H1 (cell line): ENCODE measurements around the gene NDUFS5. TPM values are rescaled to one million over a fixed set of nuclear protein-coding genes. Genes with fewer than 3 reads are reported as not detected.

Source experiments
- CTCF ChIA-PET: fragments of 300-600 bp; sonication (Branson Sonifier 250); formaldehyde crosslinking; loops from one replicate; lab custom pipeline; 2021; ENCODE audit not compliant: partially characterized antibody; lab: Charles Lee
- POLR2A ChIA-PET: fragments of 300-600 bp; sonication (Branson Sonifier 250); formaldehyde crosslinking; loops from one replicate; lab custom pipeline; 2021; ENCODE audit warnings: inconsistent platforms; ENCODE audit not compliant: partially characterized antibody; lab: Charles Lee
- DNase-seq, 2 experiments: peaks; one replicate each; pipeline versions ENCODE4 v3.0.0 to v3.0.0-alpha.2; 2010 to 2022; ENCODE audit warnings: low spot score in 2 of 2, low read depth in 1 of 2, mixed read lengths in 1 of 2
- FAIRE-seq: peaks from 2 replicates; lab custom pipeline; 2011; peaks lifted over from hg19 to GRCh38; lab: Jason Lieb, UNC
- H2AFZ ChIP-seq: 2 replicates; pipeline ENCODE4 v1.8.1; 2012; ENCODE audit warnings: low read length, inconsistent platforms
- H2AK5ac ChIP-seq: 2 replicates; pipeline ENCODE4 v1.6.1; 2013; ENCODE audit warnings: low read depth, low read length
- H2BK120ac ChIP-seq: replicated peaks from 2 replicates; pipeline ENCODE3; 2013; ENCODE audit warnings: low read depth, low read length, inconsistent platforms
- H2BK12ac ChIP-seq: 2 replicates; pipeline ENCODE4 v1.6.1; 2013; ENCODE audit warnings: low read depth, low read length
- H2BK15ac ChIP-seq: 2 replicates; pipeline ENCODE4 v1.6.1; 2013; ENCODE audit warnings: low read length
- H2BK20ac ChIP-seq: 2 replicates; pipeline ENCODE4 v1.6.1; 2013; ENCODE audit warnings: low read length
- H2BK5ac ChIP-seq: 2 replicates; pipeline ENCODE4 v1.6.1; 2013; ENCODE audit warnings: low read depth, low read length
- H3K14ac ChIP-seq: 2 replicates; pipeline ENCODE4 v1.6.1; 2013; ENCODE audit warnings: inconsistent platforms; ENCODE audit not compliant: insufficient read length
- H3K18ac ChIP-seq: 2 replicates; pipeline ENCODE4 v1.6.1; 2013; ENCODE audit warnings: low read length; ENCODE audit errors: extremely low read depth
- H3K23ac ChIP-seq: 2 replicates; pipeline ENCODE4 v1.6.1; 2013; ENCODE audit warnings: inconsistent platforms; ENCODE audit not compliant: insufficient read length
- H3K23me2 ChIP-seq: 2 replicates; pipeline ENCODE4 v1.6.1; 2013; ENCODE audit warnings: low read depth, low read length
- H3K27ac ChIP-seq: 2 replicates; pipeline ENCODE4 v1.6.1; 2011; ENCODE audit warnings: low read depth, low read length, inconsistent platforms
- H3K27me3 ChIP-seq, 4 experiments: replicated peaks in 1 of 4; 1 replicate in 1 of 4; 2 replicates in 3 of 4; pipeline versions ENCODE4 v1.6.1 to v1.8.1; 2011 to 2013; ENCODE audit warnings: low read length in 3 of 4, mild to moderate bottlenecking in 3 of 4, inconsistent platforms in 2 of 4, mixed read lengths in 2 of 4, moderate library complexity in 1 of 4; ENCODE audit not compliant: control insufficient read depth in 3 of 4, insufficient read depth in 3 of 4; ENCODE audit errors: extremely low read depth in 1 of 4
- H3K36me3 ChIP-seq, 4 experiments: 2 replicates each; pipeline versions ENCODE4 v1.6.1 to v1.8.1; 2011 to 2013; ENCODE audit warnings: mild to moderate bottlenecking in 4 of 4, low read length in 3 of 4, moderate library complexity in 2 of 4, control low read depth in 1 of 4, inconsistent platforms in 1 of 4; ENCODE audit not compliant: insufficient read depth in 4 of 4, control insufficient read depth in 2 of 4
- H3K4ac ChIP-seq: replicated peaks from 2 replicates; pipeline ENCODE3; 2013; ENCODE audit warnings: low read length, low read depth, mixed read lengths, inconsistent platforms; ENCODE audit not compliant: insufficient read length
- H3K4me1 ChIP-seq, 4 experiments: replicated peaks in 1 of 4; 1 replicate in 1 of 4; 2 replicates in 3 of 4; pipeline versions ENCODE4 v1.6.1 to v1.8.1; 2011 to 2013; ENCODE audit warnings: low read length in 3 of 4, inconsistent platforms in 2 of 4, mixed read lengths in 1 of 4; ENCODE audit not compliant: insufficient read depth in 4 of 4, control insufficient read depth in 3 of 4
- H3K4me2 ChIP-seq, 2 experiments: 2 replicates each; pipeline versions ENCODE4 v1.6.1 to v1.8.1; 2011 to 2013; ENCODE audit warnings: low read depth in 2 of 2, low read length in 2 of 2, control low read depth in 1 of 2, inconsistent platforms in 1 of 2, mild to moderate bottlenecking in 1 of 2; ENCODE audit not compliant: insufficient read depth in 1 of 2
- H3K4me3 ChIP-seq, 4 experiments: fragments of 200-600, 300-600 bp in 1 of 4; sonication (generic), shearing (Covaris generic), sonication (Bioruptor Twin) in 1 of 4; 2 replicates each; pipeline versions ENCODE4 v1.5.1 to v1.8.1; 2011 to 2016; ENCODE audit warnings: low read length in 4 of 4, low read depth in 3 of 4, control low read depth in 2 of 4, inconsistent platforms in 2 of 4, mild to moderate bottlenecking in 2 of 4, mixed read lengths in 1 of 4, moderate library complexity in 1 of 4; ENCODE audit not compliant: insufficient read depth in 2 of 4; ENCODE audit errors: extremely low read depth in 1 of 4
- H3K56ac ChIP-seq: replicated peaks from 2 replicates; pipeline ENCODE3; 2013; ENCODE audit warnings: low read depth, mild to moderate bottlenecking, mixed read lengths, low read length, inconsistent platforms; ENCODE audit not compliant: insufficient read length
- H3K79me1 ChIP-seq: 2 replicates; pipeline ENCODE4 v1.6.1; 2013; ENCODE audit warnings: low read depth, low read length, control low read depth
- H3K79me2 ChIP-seq, 2 experiments: 2 replicates each; pipeline versions ENCODE4 v1.6.1 to v1.8.1; 2012 to 2013; ENCODE audit warnings: low read length in 2 of 2, mild to moderate bottlenecking in 2 of 2, inconsistent platforms in 1 of 2; ENCODE audit not compliant: insufficient read depth in 2 of 2, control insufficient read depth in 1 of 2
- H3K9ac ChIP-seq, 4 experiments: replicated peaks in 1 of 4; 1 replicate in 1 of 4; 2 replicates in 3 of 4; pipeline versions ENCODE4 v1.6.1 to v1.8.1; 2011 to 2013; ENCODE audit warnings: low read depth in 3 of 4, low read length in 3 of 4, control low read depth in 2 of 4, mild to moderate bottlenecking in 2 of 4, moderate library complexity in 2 of 4, inconsistent platforms in 1 of 4; ENCODE audit errors: extremely low read depth in 1 of 4
- H3K9me3 ChIP-seq, 2 experiments: 2 replicates each; pipeline versions ENCODE4 v1.6.1 to v1.8.1; 2012 to 2013; ENCODE audit warnings: mild to moderate bottlenecking in 2 of 2, moderate library complexity in 2 of 2, control low read depth in 1 of 2, inconsistent platforms in 1 of 2, low read depth in 1 of 2, low read length in 1 of 2, mixed read lengths in 1 of 2; ENCODE audit not compliant: insufficient read depth in 2 of 2
- H4K20me1 ChIP-seq, 2 experiments: replicated peaks in 1 of 2; 2 replicates each; pipeline versions ENCODE3 to v1.8.1; 2011 to 2013; ENCODE audit warnings: inconsistent platforms in 2 of 2, low read length in 2 of 2, mild to moderate bottlenecking in 1 of 2; ENCODE audit not compliant: insufficient read depth in 2 of 2, control insufficient read depth in 1 of 2
- H4K5ac ChIP-seq: 2 replicates; pipeline ENCODE4 v1.6.1; 2013; ENCODE audit warnings: low read length, low read depth, mixed read lengths, inconsistent platforms; ENCODE audit not compliant: insufficient read length
- H4K8ac ChIP-seq: 2 replicates; pipeline ENCODE4 v1.8.0; 2013; ENCODE audit warnings: mild to moderate bottlenecking, moderate library complexity, low read length, inconsistent platforms; ENCODE audit not compliant: insufficient read depth; ENCODE audit errors: extremely low read depth
- H4K91ac ChIP-seq: replicated peaks from 2 replicates; pipeline ENCODE3; 2013; ENCODE audit warnings: low read length, mixed read lengths, inconsistent platforms; ENCODE audit not compliant: insufficient read length
- ASH2L ChIP-seq: fragments of 200-600, 300-600 bp; sonication (generic); IDR thresholded peaks from one replicate; pipeline ENCODE4 v1.7.1; 2017; ENCODE audit warnings: low read length
- CBX8 ChIP-seq: fragments of 300-800, 300-1000 bp; sonication (generic); IDR thresholded peaks from 2 replicates; pipeline ENCODE4 v1.7.1; 2016; ENCODE audit warnings: low read depth, low read length, borderline replicate concordance
- CHD2 ChIP-seq: IDR thresholded peaks from 2 replicates; pipeline ENCODE4 v1.6.1; 2012; ENCODE audit warnings: low read length, improper control_type of control experiment
- GTF2F1 ChIP-seq: IDR thresholded peaks from 2 replicates; pipeline ENCODE4 v1.6.1; 2012; ENCODE audit warnings: low read depth, low read length, improper control_type of control experiment, borderline replicate concordance
- POLR2A ChIP-seq, 2 experiments: IDR thresholded peaks; 1 replicate in 1 of 2; 2 replicates in 1 of 2; pipeline ENCODE4 v1.6.1; 2011; ENCODE audit warnings: low read depth in 2 of 2, low read length in 2 of 2, mild to moderate bottlenecking in 2 of 2; ENCODE audit errors: control extremely low read depth in 1 of 2
- SAP30 ChIP-seq: fragments of 300-600 bp; sonication (generic); IDR thresholded peaks from 2 replicates; pipeline ENCODE4 v1.7.1; 2012; ENCODE audit warnings: low read length, moderate library complexity, mild to moderate bottlenecking, inconsistent platforms; ENCODE audit not compliant: insufficient read depth, insufficient replicate concordance
- SIN3A ChIP-seq, 2 experiments: IDR thresholded peaks in 1 of 2; conservative IDR thresholded peaks in 1 of 2; 2 replicates each; pipeline ENCODE4 v1.6.1; 2011 to 2012; ENCODE audit warnings: low read length in 2 of 2, improper control_type of control experiment in 1 of 2, low read depth in 1 of 2, mild to moderate bottlenecking in 1 of 2
- SP2 ChIP-seq: IDR thresholded peaks from 2 replicates; pipeline ENCODE4 v1.6.1; 2012; ENCODE audit warnings: mild to moderate bottlenecking, low read length, inconsistent platforms
- SP4 ChIP-seq: IDR thresholded peaks from 2 replicates; pipeline ENCODE4 v1.6.1; 2012; ENCODE audit warnings: low read length, inconsistent platforms
- ZNF274 ChIP-seq: IDR thresholded peaks from 2 replicates; pipeline ENCODE4 v1.7.0; 2012; ENCODE audit warnings: low read length, borderline replicate concordance; ENCODE audit errors: extremely low read depth
- WGBS, 2 experiments: shearing (Covaris generic) in 1 of 2; methylation state at CpG; one replicate each; pipeline versions ENCODE4 v1.1.6 to v1.1.7; 2013 to 2015; ENCODE audit warnings: low lambda C conversion rate in 2 of 2, mixed read lengths in 2 of 2, inconsistent platforms in 1 of 2, low coverage in 1 of 2, missing lambda C conversion rate in 1 of 2; ENCODE audit not compliant: insufficient replicate concordance in 2 of 2, insufficient coverage in 1 of 2, insufficient read length in 1 of 2; ENCODE audit errors: extremely low coverage in 1 of 2, missing lambda C conversion rate in 1 of 2; 5-methylcytosine and 5-hydroxymethylcytosine counted together
- polyA plus RNA-seq, 7 experiments: library from polyadenylated mRNA; depleted of rRNA in 3 of 7; stranded (reverse) in 5 of 7; unstranded in 2 of 7; fragments of >200 nt in 5 of 7; fragments of 200-250 nt in 2 of 7; gene quantifications; 1 replicate in 5 of 7; 2 replicates in 1 of 7; 4 replicates in 1 of 7; pipeline versions ENCODE4 v1.2.1 to v1.2.3, GENCODE V29; 2011 to 2013; ENCODE audit warnings: missing spikeins in 2 of 7, mixed read lengths in 2 of 7
- total RNA-seq: library from RNA; stranded (reverse); fragmentation: NEBNext Ultra II Directional; extraction: Animal tissue kit (Norgen Biotek cat#: 25700); gene quantifications from 2 replicates; pipeline ENCODE4 v1.2.1, GENCODE V29; 2021
- TF ChIP-seq, protein P1 (sequence below): IDR thresholded peaks from 2 replicates; pipeline ENCODE4 v1.6.1; 2012; ENCODE audit warnings: inconsistent platforms

Gene NDUFS5
- total and polyA plus RNA-seq, 2 of the 8 experiments (the other 6 are each of a cell fraction or from before 2014, with no cell fraction given): 435 to 835 TPM

DNA sequence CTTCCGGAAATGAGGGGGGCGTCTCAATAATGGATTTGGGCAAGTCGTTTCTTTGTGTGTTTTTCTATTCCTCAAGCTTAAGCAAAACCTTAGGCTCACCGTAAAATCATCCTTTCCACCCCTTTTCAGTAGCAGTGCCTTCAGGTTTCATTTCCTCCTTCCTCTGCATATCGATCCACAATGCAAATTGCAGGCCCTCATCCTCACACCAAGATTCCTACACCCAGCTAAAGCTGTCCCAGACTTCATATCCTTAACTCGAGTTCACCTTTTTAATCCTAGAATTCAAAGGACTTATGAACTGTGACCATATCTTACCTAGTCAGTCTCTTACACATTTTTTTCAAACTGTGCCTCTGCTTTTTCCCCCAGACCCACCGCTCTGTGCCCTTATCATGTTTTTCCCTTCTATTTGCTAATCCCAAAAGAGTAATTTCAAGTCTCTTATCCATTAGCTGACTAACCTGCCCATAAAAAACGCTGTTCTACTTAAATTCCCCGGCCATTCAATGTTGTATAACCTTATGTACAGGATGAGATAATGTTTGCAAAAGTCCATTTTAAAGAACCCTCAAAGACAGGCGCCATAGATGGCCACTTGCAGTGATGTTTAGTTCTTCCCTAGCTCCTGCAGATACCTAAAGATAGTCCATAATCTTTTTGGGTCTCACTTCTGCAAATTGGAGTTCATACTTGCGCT lies 33.6 kb upstream of the NDUFS5 start:
- H3K56ac ChIP-seq: peak overlapping the region; percentile 34
- H2BK5ac ChIP-seq: peak overlapping the region; percentile 66
- H2BK15ac ChIP-seq: no peak overlapping the region
- H3K9me3 ChIP-seq: no peaks in the 10 kb centered on the region
- peak overlapping the region; percentile 16 for H3K4ac ChIP-seq
- H3K36me3 ChIP-seq: peaks cover 2 to 56% (median 22%) of the 10 kb centered on the region in 4 experiments; a peak in 5 of 8 replicates
- H3K4me3 ChIP-seq: peak overlapping the region; percentile 83 to 100 (median 92)
- no peak for DNase-seq
- H2BK12ac ChIP-seq: no peak overlapping the region
- H3K79me1 ChIP-seq: no peaks in the 10 kb centered on the region; the same call in 1 of the 2 replicates
- H2BK120ac ChIP-seq: no peak overlapping the region
- WGBS, 2 experiments: 16% methylated on average over 11 of the region's 11 CpGs; no CpG with 5 or more reads in 1 of the 2 experiments
- no peak overlapping the region for H2BK20ac ChIP-seq
- H2AK5ac ChIP-seq: no peak overlapping the region
- H2AFZ ChIP-seq: no peak overlapping the region
- no peak overlapping the region for H4K91ac ChIP-seq
- peak overlapping the region; percentile 78 to 98 for H3K4me2 ChIP-seq
- ChIA-PET CTCF (no interaction called here), POLR2A (interaction anchor here (0.7 to 9.1 kb wide), 17 partner anchors 10 to 996 kb away, joined by 3 to 60 read pairs (median 5); partner anchors contain the start of genes NDUFS5 and RRAGC)
- H4K20me1 ChIP-seq: peaks cover 20 to 30% of the 10 kb centered on the region in 2 experiments
- H3K27ac ChIP-seq: peak overlapping the region; percentile 31; the same call in 1 of the 2 replicates
- H4K8ac ChIP-seq: no peak overlapping the region
- H4K5ac ChIP-seq: peak overlapping the region; percentile 67
- peaks cover 0 to 22% (median 9%) of the 10 kb centered on the region in 4 experiments; a peak in 6 of 7 replicates for H3K4me1 ChIP-seq
- no peak overlapping the region for H3K23ac ChIP-seq
- no peak for FAIRE-seq
- H3K79me2 ChIP-seq: peaks cover 48 to 64% of the 10 kb centered on the region in 2 experiments
- TF ChIP-seq SP2 (no peak), CHD2 (no peak), SP4 (no peak), ZNF274 (no peak), SAP30 (peak; percentile 54), POLR2A (IDR thresholded peaks at IDR 0.05; ENCODE audit: control extremely low read depth in 1 of 2, low read depth in 2 of 2, low read length in 2 of 2) (peak in 1 of 2 experiments; percentile 50; a peak in 1 of 3 replicates), SIN3A (conservative IDR thresholded peaks at IDR 0.05 in 1 of 2, IDR thresholded peaks at IDR 0.05 in 1 of 2; ENCODE audit: low read depth in 1 of 2, low read length in 2 of 2) (0 out of 4 replicates have a peak, but pooled peaks of 1 of the 2 experiments have one; percentile 32), GTF2F1 (no peak), ASH2L (no peak), CBX8 (no peak)
- TF ChIP-seq, protein P1, sequence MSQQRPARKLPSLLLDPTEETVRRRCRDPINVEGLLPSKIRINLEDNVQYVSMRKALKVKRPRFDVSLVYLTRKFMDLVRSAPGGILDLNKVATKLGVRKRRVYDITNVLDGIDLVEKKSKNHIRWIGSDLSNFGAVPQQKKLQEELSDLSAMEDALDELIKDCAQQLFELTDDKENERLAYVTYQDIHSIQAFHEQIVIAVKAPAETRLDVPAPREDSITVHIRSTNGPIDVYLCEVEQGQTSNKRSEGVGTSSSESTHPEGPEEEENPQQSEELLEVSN: no peak
- TF ChIP-seq, all 59 proteins: peak for 3
- H3K9ac ChIP-seq: peak overlapping the region; percentile 72 to 98 (median 92)
- H3K27me3 ChIP-seq: no peaks in the 10 kb centered on the region
- H3K18ac ChIP-seq: peak overlapping the region; percentile 90
- H3K23me2 ChIP-seq: peaks cover 6% of the 10 kb centered on the region; the same call in 1 of the 2 replicates
- no peak overlapping the region for H3K14ac ChIP-seq
